Skeletal muscle cell (primary cell): ENCODE data around the gene NME3.
A peak's percentile ranks its signal among the peaks of the same experiment; 100 is the strongest.

Source experiments
- DNase-seq: peaks from one replicate; pipeline ENCODE4 v3.0.0-alpha.2; 2010; ENCODE audit warnings: low read depth
- H3K4me3 ChIP-seq: 2 replicates; pipeline ENCODE4 v1.5.1; 2011; ENCODE audit warnings: low read depth, mild to moderate bottlenecking, control low read depth, low read length, moderate library complexity

The NME3 gene

DNA sequence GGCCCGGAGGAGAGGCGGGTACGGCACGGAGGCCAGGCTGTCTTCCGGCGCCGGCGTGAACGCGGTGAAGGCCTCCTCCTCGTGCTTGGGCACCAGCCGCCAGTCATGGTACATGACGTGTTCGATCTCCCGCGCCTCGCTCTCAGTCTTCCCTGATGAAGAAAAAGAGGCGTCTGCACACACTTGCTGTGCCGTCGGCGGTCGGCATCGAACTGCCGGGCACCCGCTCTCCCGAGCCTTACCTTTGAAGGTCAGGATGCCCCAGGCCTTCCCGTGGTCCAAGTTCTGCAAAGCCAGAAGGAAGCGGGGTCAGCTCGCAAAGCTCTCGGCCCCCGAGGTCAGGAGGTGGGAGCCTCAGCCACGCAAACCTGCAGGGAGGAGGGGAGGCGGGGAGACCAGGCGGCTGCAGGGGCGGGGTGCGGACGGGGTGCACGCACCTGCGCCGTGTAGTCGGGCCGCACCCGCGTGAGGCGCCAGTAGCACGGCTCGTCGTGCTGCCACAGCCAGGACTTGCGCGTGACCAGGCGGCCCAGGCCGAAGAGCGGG lies 1.1 kb upstream of the NME3 start, which contains the start of gene EME2:
Gene EME2, plus strand, starts transcription at position 449 of the 546 bp plus-strand sequence. CDS start 418 bp downstream, outside the sequence.
- no peak for DNase-seq
- H3K4me3 ChIP-seq = peak within 1 kb of the TSS; percentile 78

DNA sequence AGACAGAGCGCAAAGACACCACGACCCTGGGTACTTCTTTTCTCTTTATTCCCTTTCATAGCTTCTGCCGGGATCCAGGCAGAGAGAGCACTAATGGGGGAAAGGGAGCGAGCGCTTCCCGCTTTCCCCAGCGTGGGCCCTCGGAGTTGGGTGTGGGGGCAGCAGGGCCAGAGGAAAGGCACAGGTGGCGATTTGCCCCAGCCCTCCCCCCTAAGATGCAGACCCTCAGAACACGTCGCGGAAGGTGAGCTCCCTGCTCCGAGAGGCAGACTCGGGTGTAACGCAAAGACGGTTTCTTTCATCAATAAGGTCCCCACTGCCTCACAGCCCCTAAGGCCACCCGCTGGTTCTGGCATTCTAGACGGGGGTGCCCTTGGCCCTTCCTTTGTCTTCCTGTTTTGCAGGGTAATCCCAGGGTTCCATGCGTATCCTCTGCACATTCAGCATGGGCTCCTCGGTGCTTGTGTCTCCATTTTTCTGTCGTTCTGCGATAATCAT lies 570 bp upstream of the NME3 start:
- peak overlapping the region; percentile 78 for H3K4me3 ChIP-seq
- DNase-seq = no peak

GRCh38 chr16:1770328-1771187 lies 785 bp downstream of the NME3 start:
- no peak for DNase-seq
- H3K4me3 ChIP-seq = peak overlapping the region; percentile 78

DNA sequence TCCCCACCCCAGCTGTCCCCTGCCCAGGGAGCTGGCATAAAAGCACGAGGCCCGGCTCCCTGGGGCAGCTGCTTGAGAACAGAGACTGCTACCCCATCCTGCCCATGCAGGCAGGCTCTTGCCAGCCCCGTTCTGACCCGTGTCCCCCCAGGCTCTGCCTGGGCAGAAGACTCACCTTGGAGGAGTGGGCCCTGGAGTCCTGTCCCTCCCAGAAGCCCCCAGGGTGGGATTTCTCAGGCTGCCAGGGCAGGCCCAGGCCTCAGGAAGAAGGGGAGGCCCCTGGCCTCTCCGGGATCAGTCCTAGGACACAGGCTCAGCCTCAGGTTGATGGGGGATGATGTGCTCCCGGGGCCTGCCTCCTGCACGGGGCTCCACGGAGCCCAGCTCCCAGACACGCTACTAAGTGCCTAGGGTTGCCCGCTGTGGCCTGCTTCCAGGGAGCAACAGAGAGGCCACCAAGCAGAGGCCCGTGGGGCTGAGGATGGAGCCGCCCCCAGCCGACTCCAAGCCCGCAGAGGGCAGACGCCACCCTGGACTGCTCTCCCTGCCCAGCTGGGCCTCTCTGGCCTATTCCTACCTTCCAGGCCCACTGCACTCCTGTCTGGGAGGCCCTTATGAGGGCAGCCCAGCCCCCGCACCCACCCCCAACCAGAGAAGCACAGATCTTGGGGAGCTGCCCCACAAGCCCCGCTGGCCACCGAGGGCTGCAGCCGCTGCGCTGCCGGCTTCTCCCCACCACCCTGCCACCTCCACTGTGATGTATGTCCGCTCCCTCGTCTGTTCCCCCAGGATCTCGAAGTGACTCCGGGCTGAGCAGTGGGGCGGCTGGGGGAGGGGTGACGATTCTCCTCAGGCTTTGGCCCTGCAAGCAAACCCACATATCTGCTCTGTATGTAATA lies 1.7 kb downstream of the NME3 start:
- no peak overlapping the region for H3K4me3 ChIP-seq

GRCh38 chr16:1768767-1769401 lies 2.5 kb downstream of the NME3 start:
- DNase-seq = no peak
- no peak overlapping the region for H3K4me3 ChIP-seq

More for the DNA sequence above, 1.7 kb downstream of the NME3 start:
- DNase-seq = no peak

DNA sequence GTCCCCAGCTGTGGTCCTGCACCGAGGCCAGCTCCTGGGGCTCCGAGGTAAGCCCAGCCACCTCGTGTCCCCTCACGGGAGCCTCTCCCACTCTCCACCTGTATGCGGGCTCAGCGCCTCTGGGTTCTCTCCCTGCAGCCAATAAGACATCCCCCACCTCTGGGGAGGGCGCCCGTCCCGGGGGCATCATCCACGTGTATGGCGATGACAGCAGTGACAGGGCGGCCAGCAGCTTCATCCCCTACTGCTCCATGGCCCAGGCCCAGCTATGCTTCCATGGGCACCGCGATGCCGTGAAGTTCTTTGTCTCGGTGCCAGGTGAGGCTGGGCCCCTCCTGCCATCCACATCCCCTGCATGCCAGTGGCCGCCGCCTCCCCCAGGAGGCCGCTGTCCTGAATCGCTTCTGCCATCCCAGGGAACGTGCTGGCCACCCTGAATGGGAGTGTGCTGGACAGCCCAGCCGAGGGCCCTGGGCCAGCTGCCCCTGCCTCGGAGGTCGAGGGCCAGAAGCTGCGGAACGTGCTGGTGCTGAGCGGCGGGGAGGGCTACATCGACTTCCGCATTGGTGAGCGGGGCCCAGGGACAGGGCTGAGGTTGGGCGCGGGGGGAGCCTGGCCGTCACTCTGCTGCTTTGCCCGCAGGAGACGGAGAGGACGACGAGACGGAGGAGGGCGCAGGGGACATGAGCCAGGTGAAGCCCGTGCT lies 3.1 kb downstream of the NME3 start:
- DNase-seq = no peak
- H3K4me3 ChIP-seq = no peak overlapping the region

- no peak overlapping the region for H3K4me3 ChIP-seq
Observed at GRCh38 chr16:1767116-1767994, 4.0 kb downstream of the NME3 start.

GRCh38 chr16:1766701-1767100 lies 4.6 kb downstream of the NME3 start:
- no peak overlapping the region for H3K4me3 ChIP-seq

More at GRCh38 chr16:1767116-1767994, 4.0 kb downstream of the NME3 start:
- DNase-seq = no peak

GRCh38 chr16:1766231-1766630 lies 5.1 kb downstream of the NME3 start:
- no peak overlapping the region for H3K4me3 ChIP-seq
- no peak for DNase-seq

More at GRCh38 chr16:1766701-1767100, 4.6 kb downstream of the NME3 start:
- DNase-seq = no peak

DNA sequence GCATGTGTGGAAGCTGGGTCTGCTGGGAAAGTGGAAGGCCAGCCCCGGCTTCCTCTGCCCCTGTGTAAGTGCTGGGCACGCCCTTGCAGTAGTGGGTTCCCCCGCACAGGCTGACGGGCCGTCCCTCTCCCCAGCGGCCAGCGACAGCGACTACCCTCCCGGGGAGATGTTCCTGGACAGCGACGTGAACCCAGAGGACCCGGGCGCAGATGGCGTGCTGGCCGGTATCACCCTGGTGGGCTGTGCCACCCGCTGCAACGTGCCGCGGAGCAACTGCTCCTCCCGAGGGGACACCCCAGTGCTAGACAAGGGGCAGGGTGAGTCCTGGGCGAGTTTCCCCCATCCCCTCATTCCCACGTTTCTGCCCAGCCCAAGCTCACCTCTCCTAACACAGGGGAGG lies 5.5 kb downstream of the NME3 start:
- no peak overlapping the region for H3K4me3 ChIP-seq
- DNase-seq = no peak

- no peak for DNase-seq
- H3K4me3 ChIP-seq = no peak overlapping the region
Observed at GRCh38 chr16:1764971-1765370, 6.4 kb downstream of the NME3 start.

DNA sequence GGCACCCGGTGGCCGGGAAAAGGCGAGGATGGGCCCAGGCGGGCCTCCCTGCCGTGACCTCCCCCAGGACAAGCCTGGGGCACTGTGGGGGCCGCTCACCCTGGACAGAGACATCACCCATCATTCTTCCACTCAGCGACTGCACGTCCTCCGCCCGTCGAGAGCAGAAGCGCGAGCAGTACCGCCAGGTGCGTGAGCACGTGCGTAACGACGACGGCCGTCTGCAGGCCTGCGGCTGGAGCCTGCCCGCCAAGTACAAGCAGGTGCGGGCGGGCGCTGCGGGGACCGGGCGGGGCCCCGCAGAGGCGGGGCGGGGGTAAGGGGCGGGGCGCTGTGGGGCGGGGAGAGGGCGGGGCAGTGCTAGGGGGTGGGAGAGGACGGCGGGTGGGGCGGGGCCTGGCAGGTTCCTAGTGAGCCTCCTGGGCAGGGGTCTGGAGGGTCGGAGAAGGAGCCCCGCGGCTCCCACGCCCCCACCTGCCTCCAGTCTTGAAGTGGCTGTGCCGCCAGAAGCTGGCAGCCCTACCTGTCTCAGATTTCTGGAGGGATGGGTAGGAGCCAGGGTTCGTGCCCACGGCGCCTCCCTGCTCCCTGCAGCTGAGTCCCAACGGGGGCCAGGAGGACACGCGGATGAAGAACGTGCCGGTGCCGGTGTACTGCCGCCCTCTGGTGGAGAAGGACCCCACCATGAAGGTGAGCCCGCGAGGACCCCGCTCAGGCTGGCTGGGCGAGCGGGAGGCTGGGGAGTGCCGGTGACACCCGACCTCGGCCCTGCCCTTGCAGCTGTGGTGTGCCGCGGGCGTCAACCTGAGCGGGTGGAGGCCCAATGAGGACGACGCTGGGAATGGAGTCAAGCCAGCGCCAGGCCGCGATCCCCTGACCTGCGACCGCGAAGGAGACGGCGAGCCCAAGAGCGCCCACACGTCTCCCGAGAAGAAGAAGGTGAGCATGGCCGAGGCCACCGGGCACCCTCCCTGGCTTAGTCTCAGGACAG lies 7.5 kb downstream of the NME3 start:
- no peak for DNase-seq
- H3K4me3 ChIP-seq = no peak overlapping the region

GRCh38 chr16:1762879-1763520 lies 8.3 kb downstream of the NME3 start:
- no peak for DNase-seq
- no peak overlapping the region for H3K4me3 ChIP-seq

- DNase-seq = no peak
Observed at GRCh38 chr16:1762196-1762878, 9.0 kb downstream of the NME3 start.

GRCh38 chr16:1761751-1762150 lies 9.6 kb downstream of the NME3 start:
- no peak overlapping the region for H3K4me3 ChIP-seq
- no peak for DNase-seq

More at GRCh38 chr16:1762196-1762878, 9.0 kb downstream of the NME3 start:
- no peak overlapping the region for H3K4me3 ChIP-seq

DNA sequence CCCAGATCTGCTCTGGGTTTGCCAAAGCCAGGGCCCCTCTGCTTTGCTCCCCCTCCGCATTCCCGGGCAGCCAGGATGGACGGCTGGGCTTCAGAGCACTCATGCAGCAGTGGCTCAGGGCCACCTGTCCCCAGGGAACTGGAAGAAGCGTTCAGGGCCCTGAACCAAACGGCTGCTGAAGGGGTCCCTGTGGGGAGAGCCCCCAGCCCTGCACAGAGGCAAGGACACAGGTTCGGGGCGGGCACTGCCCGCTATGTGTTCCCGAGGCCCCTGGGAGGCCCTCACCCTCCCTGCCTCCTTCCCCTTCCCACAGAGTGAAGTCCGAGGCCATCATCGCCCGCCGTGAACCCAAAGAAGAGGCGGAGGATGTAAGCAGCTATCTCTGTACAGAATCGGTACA lies 10.4 kb downstream of the NME3 start:
- no peak for DNase-seq
- no peak overlapping the region for H3K4me3 ChIP-seq
